AG04450 (cell line): ENCODE measurements around the gene TRAP1. TPM values are rescaled to one million over a fixed set of nuclear protein-coding genes. Genes with fewer than 3 reads are reported as not detected.
"Not testable (repeated sequence)": the region's sequence is repeated elsewhere in the genome, so short reads cannot be mapped to it uniquely, and the experiment has no call there.

Experiments
- CTCF ChIA-PET: fragments of 300-600, 350-600 bp; formaldehyde crosslinking; extraction: SDS; loops from one replicate; lab custom pipeline; 2022; ENCODE audit warnings: antibody characterized with exemption, inconsistent platforms; lab: Charles Lee
- POLR2A ChIA-PET: fragments of 350-600 bp; formaldehyde crosslinking; extraction: SDS; loops from one replicate; lab custom pipeline; 2021; ENCODE audit warnings: antibody characterized with exemption, inconsistent platforms; lab: Yijun Ruan, JAX
- DNase-seq: peaks from one replicate; pipeline ENCODE4 v3.0.0-alpha.2; 2011; ENCODE audit warnings: low read depth, low spot score
- H3K27ac ChIP-seq: one replicate; pipeline ENCODE4 v1.5.1; 2012; ENCODE audit warnings: low read depth, low read length, control low read depth
- H3K27me3 ChIP-seq: one replicate; pipeline ENCODE4 v1.6.0; 2012; ENCODE audit warnings: low read length; ENCODE audit not compliant: control insufficient read depth, insufficient read depth
- H3K4me3 ChIP-seq: 2 replicates; pipeline ENCODE4 v1.5.1; 2011; ENCODE audit warnings: mild to moderate bottlenecking, low read depth, low read length, control low read depth
- H3K9me3 ChIP-seq: 2 replicates; pipeline ENCODE4 v1.5.1; 2012; ENCODE audit warnings: low read length; ENCODE audit not compliant: control insufficient read depth, insufficient read depth
- CTCF ChIP-seq: IDR thresholded peaks from 2 replicates; pipeline ENCODE4 v1.5.1; 2011; ENCODE audit warnings: low read depth, low read length, control low read depth, inconsistent platforms
- polyA plus RNA-seq: library from polyadenylated mRNA; depleted of rRNA; stranded (reverse); fragments of >200 nt; gene quantifications from 2 replicates; pipeline ENCODE4 v1.2.3, GENCODE V29; 2011

Gene TRAP1
- polyA plus RNA-seq, 1 experiment = 83.9 TPM

GRCh38 chr16:3718019-3718391 lies 681 bp upstream of the TRAP1 start:
- CTCF ChIA-PET = no interaction called here
- no peak for DNase-seq
- Histone ChIP-seq H3K9me3 (peaks cover 3% of the 10 kb centered on the region; the same call in 1 of the 2 replicates), H3K4me3 (peak overlapping the region; percentile 92), H3K27me3 (no peaks in the 10 kb centered on the region), H3K27ac (no peak overlapping the region)
- POLR2A ChIA-PET = interaction anchor here (1.0 to 1.6 kb wide), 3 partner anchors 14 to 161 kb away, joined by 3 to 6 read pairs (median 6); no protein-coding TSS in a partner anchor
- TF ChIP-seq CTCF = no peak

- DNase-seq = no peak
- Histone ChIP-seq H3K9me3 (peaks cover 3% of the 10 kb centered on the region; the same call in 1 of the 2 replicates), H3K27me3 (no peaks in the 10 kb centered on the region), H3K4me3 (peak overlapping the region; percentile 92), H3K27ac (no peak overlapping the region)
- CTCF ChIA-PET = no interaction called here
- POLR2A ChIA-PET = interaction anchor here (1.0 to 1.6 kb wide), 3 partner anchors 22 to 162 kb away, joined by 3 to 6 read pairs (median 6); no protein-coding TSS in a partner anchor
- no peak for TF ChIP-seq CTCF
Observed at GRCh38 chr16:3716831-3717234, 491 bp downstream of the TRAP1 start.

- DNase-seq = no peak
- TF ChIP-seq CTCF = no peak
- Histone ChIP-seq H3K9me3 (peaks cover 3% of the 10 kb centered on the region; the same call in 1 of the 2 replicates), H3K4me3 (no peak overlapping the region), H3K27ac (no peak overlapping the region), H3K27me3 (no peaks in the 10 kb centered on the region)
- CTCF ChIA-PET = no interaction called here
- POLR2A ChIA-PET = no interaction called here
Observed at GRCh38 chr16:3715430-3715829, 1.9 kb downstream of the TRAP1 start.

GRCh38 chr16:3714378-3714777 lies 2.9 kb downstream of the TRAP1 start:
- DNase-seq, H3K27ac ChIP-seq, H3K9me3 ChIP-seq, POLR2A ChIA-PET, CTCF ChIA-PET, H3K27me3 ChIP-seq, H3K4me3 ChIP-seq: not testable (repeated sequence)

- Histone ChIP-seq H3K27me3 (no peaks in the 10 kb centered on the region), H3K9me3 (peaks cover 3% of the 10 kb centered on the region; the same call in 1 of the 2 replicates), H3K4me3 (no peak overlapping the region), H3K27ac (no peak overlapping the region)
- POLR2A ChIA-PET = no interaction called here
- DNase-seq = no peak
- no peak for TF ChIP-seq CTCF
- CTCF ChIA-PET = interaction anchor here (2.9 kb wide), 1 partner anchor 23 kb away, joined by 11 read pairs; no protein-coding TSS in a partner anchor
Observed at GRCh38 chr16:3713587-3714242, 3.6 kb downstream of the TRAP1 start.
